ENCODE results near the gene PMEL. TPM values are rescaled to one million over a fixed set of nuclear protein-coding genes. Genes with fewer than 3 reads are reported as not detected.

PMEL gene
- total RNA-seq, 1 experiment from 2014 or later, result 5.8 TPM

GRCh38 chr12:55957106-55957859, 8.6 kb downstream of the PMEL start:
- Histone ChIP-seq H3K9me2 (ENCODE audit: insufficient read depth) (no peaks in the 10 kb centered on the region), H3K9me3 (ENCODE audit: control insufficient read depth in 1 of 2, insufficient read depth in 1 of 2, low read depth in 1 of 2, low read length in 2 of 2) (no peaks in the 10 kb centered on the region), H3K4me3 (replicated peaks in 1 of 2; ENCODE audit: low read depth in 1 of 2, low read length in 2 of 2) (no peak overlapping the region), H3K27ac (ENCODE audit: low read depth, low read length) (peak overlapping the region; percentile 16; the same call in 1 of the 2 replicates), H4K20me1 (ENCODE audit: insufficient read depth) (no peaks in the 10 kb centered on the region), H3K27me3 (ENCODE audit: insufficient read depth, low read length) (no peaks in the 10 kb centered on the region), H3K36me3 (ENCODE audit: control insufficient read depth in 1 of 2, insufficient read depth in 2 of 2, low read length in 2 of 2) (0 out of 4 replicates have a peak, but pooled peaks cover 2 to 3% of the 10 kb centered on the region in 2 experiments), H3K4me1 (ENCODE audit: control insufficient read depth in 1 of 2, insufficient read depth in 2 of 2, low read length in 2 of 2) (peaks cover 30 to 36% of the 10 kb centered on the region in 2 experiments), H3K9ac (ENCODE audit: low read length) (no peak overlapping the region), H3K4me2 (ENCODE audit: low read length) (peak overlapping the region; percentile 74), H2AFZ (ENCODE audit: low read depth, low read length, poor library complexity, severe bottlenecking) (no peak overlapping the region), H3K79me2 (ENCODE audit: insufficient read depth, low read length) (no peaks in the 10 kb centered on the region)
- POLR2A ChIA-PET, result interaction anchor here (1.9 kb wide), 1 partner anchor 17 kb away, joined by 6 read pairs; the partner anchor contains the start of gene RAB5B
- ATAC-seq, result no peak
- CTCF ChIA-PET, result interaction anchor here (1.1 kb wide), 1 partner anchor 17 kb away, joined by 4 read pairs; no protein-coding TSS in a partner anchor
- intact Hi-C loops (cut with micrococcal nuclease), result no loop called here
- BruUV-seq (replicated peaks), result no TSS peak
- RAD21 ChIA-PET (ENCODE audit: low non-redundant PET in 1 of 2, low total read pairs in 2 of 2, uncharacterized antibody in 2 of 2, unreplicated experiment in 2 of 2), result no interaction called here
- no peak for DNase-seq (ENCODE audit: low read depth, low spot score)
- TF ChIP-seq, protein P1, sequence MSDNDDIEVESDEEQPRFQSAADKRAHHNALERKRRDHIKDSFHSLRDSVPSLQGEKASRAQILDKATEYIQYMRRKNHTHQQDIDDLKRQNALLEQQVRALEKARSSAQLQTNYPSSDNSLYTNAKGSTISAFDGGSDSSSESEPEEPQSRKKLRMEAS (IDR thresholded peaks at IDR 0.05), result peak; percentile 49; the same call in 1 of the 2 replicates
- no peak for TF ChIP-seq EZH2phosphoT487 (IDR thresholded peaks at IDR 0.05; ENCODE audit: borderline replicate concordance)

- H3K4me3 ChIP-seq (replicated peaks in 1 of 2; ENCODE audit: low read depth in 1 of 2, low read length in 2 of 2), result 0 out of 4 replicates have a peak overlapping the region, but pooled peaks of 1 of the 2 experiments have one; percentile 11
- DNase-seq (ENCODE audit: low read depth, low spot score), result peak; percentile 88
- H2AFZ ChIP-seq (ENCODE audit: low read depth, low read length, poor library complexity, severe bottlenecking), result no peak overlapping the region
- H3K79me2 ChIP-seq (ENCODE audit: insufficient read depth, low read length), result no peaks in the 10 kb centered on the region
- ChIA-PET RAD21 (ENCODE audit: low non-redundant PET in 1 of 2, low total read pairs in 2 of 2, uncharacterized antibody in 2 of 2, unreplicated experiment in 2 of 2) (interaction anchor here in 1 of 2 experiments (0.7 kb wide), 1 partner anchor 40 kb away, joined by 6 read pairs; no protein-coding TSS in a partner anchor), CTCF (interaction anchor here (1.1 to 1.5 kb wide), 3 partner anchors 16 to 40 kb away, joined by 3 to 4 read pairs (median 4); no protein-coding TSS in a partner anchor), POLR2A (no interaction called here)
- peaks cover 30 to 36% of the 10 kb centered on the region in 2 experiments for H3K4me1 ChIP-seq (ENCODE audit: control insufficient read depth in 1 of 2, insufficient read depth in 2 of 2, low read length in 2 of 2)
- H3K27ac ChIP-seq (ENCODE audit: low read depth, low read length), result peak overlapping the region; percentile 5
- peaks cover 3 to 4% of the 10 kb centered on the region in 2 experiments; a peak in 1 of 4 replicates for H3K36me3 ChIP-seq (ENCODE audit: control insufficient read depth in 1 of 2, insufficient read depth in 2 of 2, low read length in 2 of 2)
- peak overlapping the region; percentile 24; the same call in 1 of the 2 replicates for H3K9ac ChIP-seq (ENCODE audit: low read length)
- H3K9me2 ChIP-seq (ENCODE audit: insufficient read depth), result no peaks in the 10 kb centered on the region
- ATAC-seq, result peak; percentile 94
- intact Hi-C loops (cut with micrococcal nuclease), result no loop called here
- H3K4me2 ChIP-seq (ENCODE audit: low read length), result peak overlapping the region; percentile 74
- BruUV-seq (replicated peaks), result no TSS peak
- no peaks in the 10 kb centered on the region for H3K27me3 ChIP-seq (ENCODE audit: insufficient read depth, low read length)
- no peaks in the 10 kb centered on the region for H3K9me3 ChIP-seq (ENCODE audit: control insufficient read depth in 1 of 2, insufficient read depth in 1 of 2, low read depth in 1 of 2, low read length in 2 of 2)
- H4K20me1 ChIP-seq (ENCODE audit: insufficient read depth), result no peaks in the 10 kb centered on the region
- TF ChIP-seq ZNF274 (IDR thresholded peaks at IDR 0.05; ENCODE audit: low read depth, low read length) (no peak), FOSL1 (IDR thresholded peaks at IDR 0.05; ENCODE audit: low read depth) (peak; percentile 94), EZH2 (IDR thresholded peaks at IDR 0.05) (no peak), ATF3 (IDR thresholded peaks at IDR 0.05) (no peak), RAD21 (IDR thresholded peaks at IDR 0.05; ENCODE audit: low read depth) (peak; percentile 72), JUND (IDR thresholded peaks at IDR 0.05) (peak; percentile 95), CEBPB (IDR thresholded peaks at IDR 0.05; ENCODE audit: low read depth) (no peak), SP1 (IDR thresholded peaks at IDR 0.05; ENCODE audit: low read depth) (peak; percentile 81), SIN3A (IDR thresholded peaks at IDR 0.05; ENCODE audit: low read depth) (no peak), POLR2AphosphoS5 (IDR thresholded peaks at IDR 0.05; ENCODE audit: low read depth, low read length) (peak; percentile 54; the same call in 1 of the 2 replicates), SRF (IDR thresholded peaks at IDR 0.05; ENCODE audit: low read depth) (no peak), TCF7L2 (IDR thresholded peaks at IDR 0.05; ENCODE audit: borderline replicate concordance, extremely low read depth, insufficient read depth, insufficient read length) (peak; percentile 97), EZH2phosphoT487 (IDR thresholded peaks at IDR 0.05; ENCODE audit: borderline replicate concordance) (no peak)
- TF ChIP-seq, protein P2, sequence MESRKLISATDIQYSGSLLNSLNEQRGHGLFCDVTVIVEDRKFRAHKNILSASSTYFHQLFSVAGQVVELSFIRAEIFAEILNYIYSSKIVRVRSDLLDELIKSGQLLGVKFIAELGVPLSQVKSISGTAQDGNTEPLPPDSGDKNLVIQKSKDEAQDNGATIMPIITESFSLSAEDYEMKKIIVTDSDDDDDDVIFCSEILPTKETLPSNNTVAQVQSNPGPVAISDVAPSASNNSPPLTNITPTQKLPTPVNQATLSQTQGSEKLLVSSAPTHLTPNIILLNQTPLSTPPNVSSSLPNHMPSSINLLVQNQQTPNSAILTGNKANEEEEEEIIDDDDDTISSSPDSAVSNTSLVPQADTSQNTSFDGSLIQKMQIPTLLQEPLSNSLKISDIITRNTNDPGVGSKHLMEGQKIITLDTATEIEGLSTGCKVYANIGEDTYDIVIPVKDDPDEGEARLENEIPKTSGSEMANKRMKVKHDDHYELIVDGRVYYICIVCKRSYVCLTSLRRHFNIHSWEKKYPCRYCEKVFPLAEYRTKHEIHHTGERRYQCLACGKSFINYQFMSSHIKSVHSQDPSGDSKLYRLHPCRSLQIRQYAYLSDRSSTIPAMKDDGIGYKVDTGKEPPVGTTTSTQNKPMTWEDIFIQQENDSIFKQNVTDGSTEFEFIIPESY (IDR thresholded peaks at IDR 0.05; ENCODE audit: extremely low read depth, insufficient replicate concordance, low read length), result no peak
- TF ChIP-seq, protein P1 (IDR thresholded peaks at IDR 0.05), result no peak; the same call in 1 of the 2 replicates
Measured at GRCh38 chr12:55955800-55956508, 9.9 kb downstream of the PMEL start.
